Calu3 (cell line): ENCODE measurements around the gene KIAA1217. TPM values are rescaled to one million over a fixed set of nuclear protein-coding genes. Genes with fewer than 3 reads are reported as not detected.

Experiments
- BruUV-seq: library from RNA; stranded (reverse); fragments of 400-500 nt; replicated peaks from 2 replicates; lab custom pipeline; 2021; lab: Mats Ljungman, UMichigan
- CTCF ChIA-PET: fragments of 300-600 bp; sonication (Branson Sonifier 250); formaldehyde crosslinking; loops from one replicate; lab custom pipeline; 2022; ENCODE audit warnings: antibody characterized with exemption; lab: Charles Lee
- DNase-seq: peaks from one replicate; pipeline ENCODE4 v3.0.0; 2022
- H3K27ac Mint-ChIP-seq: one replicate; pipeline ENCODE4 v1.8.0; 2022; ENCODE audit warnings: mixed read lengths; ENCODE audit not compliant: unreplicated experiment
- H3K27me3 Mint-ChIP-seq: one replicate; pipeline ENCODE4 v1.8.0; 2022; ENCODE audit warnings: mixed read lengths; ENCODE audit not compliant: unreplicated experiment
- H3K36me3 Mint-ChIP-seq: one replicate; pipeline ENCODE4 v1.8.0; 2022; ENCODE audit warnings: mild to moderate bottlenecking, moderate library complexity, mixed read lengths; ENCODE audit not compliant: insufficient read depth, unreplicated experiment
- H3K4me1 Mint-ChIP-seq: one replicate; pipeline ENCODE4 v1.8.0; 2022; ENCODE audit warnings: mild to moderate bottlenecking, low read depth, mixed read lengths; ENCODE audit not compliant: unreplicated experiment
- H3K4me3 Mint-ChIP-seq: one replicate; pipeline ENCODE4 v1.8.0; 2022; ENCODE audit warnings: mild to moderate bottlenecking, low read depth, moderate library complexity, mixed read lengths; ENCODE audit not compliant: unreplicated experiment
- H3K9me3 Mint-ChIP-seq: one replicate; pipeline ENCODE4 v1.8.0; 2022; ENCODE audit warnings: low read depth, mixed read lengths; ENCODE audit not compliant: unreplicated experiment
- CTCF ChIP-seq: fragments of 200-600 bp; IDR thresholded peaks from one replicate; pipeline ENCODE4 v1.8.0; 2022; ENCODE audit warnings: antibody characterized with exemption; ENCODE audit not compliant: unreplicated experiment
- intact Hi-C: fragments of 100-400 bp; cut with micrococcal nuclease; formaldehyde crosslinking; loops from one replicate; pipeline ENCODE4 v1.10.0; 2022; ENCODE audit not compliant: unreplicated experiment
- total RNA-seq: library from RNA; stranded (reverse); gene quantifications from 2 replicates; pipeline ENCODE4 v1.2.3, GENCODE V29; 2022

KIAA1217 gene
- total RNA-seq, 1 experiment from 2014 or later = 46.2 TPM

- Mint-ChIP-seq H3K4me1 (peaks cover 12% of the 10 kb centered on the region), H3K9me3 (peaks cover 3% of the 10 kb centered on the region), H3K27ac (no peak overlapping the region), H3K4me3 (no peak overlapping the region), H3K27me3 (no peaks in the 10 kb centered on the region), H3K36me3 (no peaks in the 10 kb centered on the region)
- no peak for TF ChIP-seq CTCF
- BruUV-seq = no TSS peak
- DNase-seq = no peak
- intact Hi-C loops = no loop called here
- CTCF ChIA-PET = interaction anchor here (0.6 kb wide), 1 partner anchor 852 kb away, joined by 3 read pairs; no protein-coding TSS in a partner anchor
These were observed 96.9 kb downstream of the KIAA1217 start for GRCh38 chr10:24305551-24306506.

- no peak for TF ChIP-seq CTCF
- Mint-ChIP-seq H3K36me3 (no peaks in the 10 kb centered on the region), H3K27me3 (no peaks in the 10 kb centered on the region), H3K27ac (no peak overlapping the region), H3K4me1 (peaks cover 12% of the 10 kb centered on the region), H3K4me3 (no peak overlapping the region), H3K9me3 (peaks cover 3% of the 10 kb centered on the region)
- CTCF ChIA-PET = no interaction called here
- DNase-seq = no peak
- intact Hi-C loops = no loop called here
- BruUV-seq = no TSS peak
These were observed 97.6 kb downstream of the KIAA1217 start for GRCh38 chr10:24306507-24306875.

- Mint-ChIP-seq H3K9me3 (peaks cover 3% of the 10 kb centered on the region), H3K4me3 (no peak overlapping the region), H3K36me3 (no peaks in the 10 kb centered on the region), H3K27ac (no peak overlapping the region), H3K27me3 (no peaks in the 10 kb centered on the region), H3K4me1 (peaks cover 12% of the 10 kb centered on the region)
- intact Hi-C loops = no loop called here
- no TSS peak for BruUV-seq
- no peak for DNase-seq
- CTCF ChIA-PET = no interaction called here
- no peak for TF ChIP-seq CTCF
These were observed 98.2 kb downstream of the KIAA1217 start for GRCh38 chr10:24307116-24307515.

- DNase-seq = no peak
These were observed 99.0 kb downstream of the KIAA1217 start for GRCh38 chr10:24307696-24308485.

More at GRCh38 chr10:24307696-24308485, 99.0 kb downstream of the KIAA1217 start:
- H3K36me3 Mint-ChIP-seq = no peaks in the 10 kb centered on the region
- H3K4me3 Mint-ChIP-seq = no peak overlapping the region
- no peak for TF ChIP-seq CTCF
- H3K27ac Mint-ChIP-seq = no peak overlapping the region
- CTCF ChIA-PET = no interaction called here
- no peaks in the 10 kb centered on the region for H3K27me3 Mint-ChIP-seq
- no TSS peak for BruUV-seq
- H3K4me1 Mint-ChIP-seq = peaks cover 12% of the 10 kb centered on the region
- intact Hi-C loops = no loop called here
- H3K9me3 Mint-ChIP-seq = peaks cover 3% of the 10 kb centered on the region
